Stimulated activated CD8-positive, alpha-beta memory T cell treated with anti-CD3 and anti-CD28 coated beads, Interleukin-15, amount 100 ng/mL, for 1 hour (primary cell): ENCODE measurements around the gene NEFH.
"Not testable (repeated sequence)": the region's sequence is repeated elsewhere in the genome, so short reads cannot be mapped to it uniquely, and the experiment has no call there.

Source experiments
- DNase-seq: peaks from one replicate; pipeline ENCODE4 v3.0.0-alpha.2; 2020; ENCODE audit warnings: low read depth

NEFH gene, protein sequence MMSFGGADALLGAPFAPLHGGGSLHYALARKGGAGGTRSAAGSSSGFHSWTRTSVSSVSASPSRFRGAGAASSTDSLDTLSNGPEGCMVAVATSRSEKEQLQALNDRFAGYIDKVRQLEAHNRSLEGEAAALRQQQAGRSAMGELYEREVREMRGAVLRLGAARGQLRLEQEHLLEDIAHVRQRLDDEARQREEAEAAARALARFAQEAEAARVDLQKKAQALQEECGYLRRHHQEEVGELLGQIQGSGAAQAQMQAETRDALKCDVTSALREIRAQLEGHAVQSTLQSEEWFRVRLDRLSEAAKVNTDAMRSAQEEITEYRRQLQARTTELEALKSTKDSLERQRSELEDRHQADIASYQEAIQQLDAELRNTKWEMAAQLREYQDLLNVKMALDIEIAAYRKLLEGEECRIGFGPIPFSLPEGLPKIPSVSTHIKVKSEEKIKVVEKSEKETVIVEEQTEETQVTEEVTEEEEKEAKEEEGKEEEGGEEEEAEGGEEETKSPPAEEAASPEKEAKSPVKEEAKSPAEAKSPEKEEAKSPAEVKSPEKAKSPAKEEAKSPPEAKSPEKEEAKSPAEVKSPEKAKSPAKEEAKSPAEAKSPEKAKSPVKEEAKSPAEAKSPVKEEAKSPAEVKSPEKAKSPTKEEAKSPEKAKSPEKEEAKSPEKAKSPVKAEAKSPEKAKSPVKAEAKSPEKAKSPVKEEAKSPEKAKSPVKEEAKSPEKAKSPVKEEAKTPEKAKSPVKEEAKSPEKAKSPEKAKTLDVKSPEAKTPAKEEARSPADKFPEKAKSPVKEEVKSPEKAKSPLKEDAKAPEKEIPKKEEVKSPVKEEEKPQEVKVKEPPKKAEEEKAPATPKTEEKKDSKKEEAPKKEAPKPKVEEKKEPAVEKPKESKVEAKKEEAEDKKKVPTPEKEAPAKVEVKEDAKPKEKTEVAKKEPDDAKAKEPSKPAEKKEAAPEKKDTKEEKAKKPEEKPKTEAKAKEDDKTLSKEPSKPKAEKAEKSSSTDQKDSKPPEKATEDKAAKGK

DNA sequence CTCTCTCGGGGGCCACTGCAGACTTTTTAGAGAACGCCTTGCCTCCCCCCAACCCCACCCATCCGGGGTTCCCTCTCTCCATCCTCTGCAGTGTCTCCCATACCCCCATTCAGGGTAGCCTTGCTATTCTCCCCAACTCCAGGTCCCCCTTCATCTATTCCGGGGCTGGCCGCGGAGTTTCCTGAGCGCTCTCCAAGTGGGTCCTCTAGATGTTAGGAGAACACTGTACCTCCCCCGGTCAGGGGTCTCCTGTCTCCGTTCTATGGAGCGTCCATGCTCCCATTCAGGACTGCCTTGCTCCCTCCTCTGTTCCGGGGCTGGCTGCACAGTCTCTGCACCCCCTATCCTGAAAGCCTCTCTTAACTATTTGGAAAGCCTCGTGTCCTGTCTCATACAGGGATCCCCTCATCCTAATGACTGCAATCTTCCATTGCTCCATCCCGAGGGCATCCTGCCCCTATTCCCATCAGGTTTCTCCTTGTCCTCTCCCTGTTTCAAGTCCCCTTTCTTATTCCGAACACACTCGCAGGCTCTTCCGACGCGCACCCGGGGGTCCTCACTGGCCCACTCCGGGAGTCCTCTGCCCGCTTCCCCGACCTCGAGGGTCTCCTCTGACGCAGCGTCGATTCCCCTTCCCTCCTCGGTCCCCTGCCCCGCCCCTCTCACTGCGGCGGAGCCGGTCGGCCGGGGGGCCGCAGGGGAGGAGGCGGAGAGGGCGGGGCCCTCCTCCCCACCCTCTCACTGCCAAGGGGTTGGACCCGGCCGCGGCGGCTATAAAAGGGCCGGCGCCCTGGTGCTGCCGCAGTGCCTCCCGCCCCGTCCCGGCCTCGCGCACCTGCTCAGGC is at the start of gene NEFH:
TSS of gene NEFH (plus strand) at position 802 of the 845 bp plus-strand sequence. CDS start 45 bp downstream, outside the sequence.
- DNase-seq = no peak

DNA sequence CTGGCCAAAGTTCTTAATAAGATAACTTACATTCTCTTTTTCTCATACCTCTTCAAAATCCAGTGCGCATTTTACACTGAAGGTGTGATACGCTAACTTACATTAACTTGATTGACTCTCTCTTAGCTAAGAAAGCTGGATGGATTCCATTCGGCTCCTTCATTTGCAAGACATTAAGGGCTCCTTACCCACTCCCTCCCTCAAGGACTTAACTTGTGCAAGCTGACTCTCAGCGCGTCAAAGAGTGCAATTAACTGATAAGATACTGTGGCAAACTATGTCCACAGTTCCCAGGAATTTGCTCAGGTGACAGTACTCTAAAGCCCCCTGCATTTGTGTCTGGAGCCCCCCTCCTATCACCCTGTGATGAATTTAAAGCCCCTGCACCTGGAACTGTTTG is 48.0 kb upstream of the NEFH start:
- no peak for DNase-seq

DNA sequence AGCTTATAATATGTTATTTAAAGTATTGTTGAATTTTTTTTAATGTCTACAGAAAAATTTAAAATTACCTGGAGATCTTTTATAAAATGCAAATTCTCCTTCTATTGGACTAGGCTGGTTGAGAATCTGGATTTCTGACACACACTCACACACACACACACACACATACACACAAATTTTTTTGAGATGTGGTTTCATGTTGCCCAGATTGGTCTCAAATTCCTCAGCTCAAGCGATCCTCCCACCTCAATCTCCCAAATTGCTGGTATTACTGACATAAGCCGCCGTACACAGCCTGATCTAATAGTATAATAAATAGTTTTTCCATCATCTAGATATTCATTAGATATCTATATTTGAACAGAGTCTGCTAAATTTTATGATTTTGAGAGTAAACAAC is 46.2 kb upstream of the NEFH start:
- no peak for DNase-seq

DNA sequence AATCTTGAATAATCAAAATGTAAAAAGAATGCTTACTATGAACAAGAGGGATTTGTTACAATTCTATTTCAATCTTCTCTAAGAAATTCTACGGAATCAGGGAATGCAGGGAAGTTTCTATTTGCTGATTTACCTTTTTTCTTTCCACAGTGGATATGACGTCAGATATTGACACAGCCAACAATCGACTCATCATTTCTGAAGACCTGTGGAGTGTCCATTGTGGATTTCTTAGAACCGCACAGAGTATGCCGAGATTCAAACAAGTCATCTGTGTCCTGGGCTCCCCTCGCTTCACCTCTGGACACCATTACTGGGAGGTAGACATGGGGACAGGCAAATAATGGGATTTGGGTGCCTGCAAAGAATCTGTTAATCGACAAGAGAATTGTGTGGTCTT is 45.7 kb upstream of the NEFH start:
- no peak for DNase-seq

DNA sequence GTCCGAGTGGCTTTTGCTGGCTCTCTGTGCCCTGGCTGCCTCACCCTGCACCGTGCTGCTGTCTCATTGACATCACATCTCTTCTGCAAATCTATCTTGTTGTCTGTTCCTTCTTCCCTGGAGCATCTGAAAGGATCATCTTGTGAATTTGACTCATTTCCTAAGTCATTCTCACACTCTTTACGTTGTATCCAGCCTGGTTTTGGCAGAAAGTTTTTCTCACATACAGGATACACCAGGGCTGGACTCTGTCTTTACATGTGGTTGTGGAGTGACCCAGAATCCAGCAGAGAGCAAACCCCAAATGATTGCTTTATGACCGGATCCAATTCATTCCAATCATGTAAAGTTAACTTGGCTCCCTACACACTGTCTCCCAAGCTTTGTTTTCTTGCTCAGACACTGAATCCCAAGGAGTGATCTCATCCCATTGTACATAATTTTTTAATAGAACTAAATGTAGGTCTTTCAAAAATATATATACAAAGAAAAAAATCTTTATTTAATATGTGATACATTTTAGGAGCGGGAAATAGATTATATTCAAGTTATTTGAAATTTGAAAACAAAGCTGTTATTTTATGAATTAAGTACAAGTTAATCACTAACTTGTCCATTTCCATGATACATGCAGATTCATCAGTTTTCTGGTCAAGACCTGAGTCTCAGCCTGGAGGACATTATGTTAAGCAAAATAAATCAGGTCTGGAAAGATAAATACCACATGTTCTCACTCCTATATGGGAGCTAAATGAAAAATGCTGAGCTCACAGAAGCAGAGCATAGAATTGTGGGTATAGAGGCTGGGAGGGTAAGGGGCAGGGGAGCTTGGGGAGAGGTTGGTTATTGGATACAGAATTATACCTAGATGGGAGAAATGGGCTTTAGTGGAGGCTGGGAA is 44.5 kb upstream of the NEFH start:
- no peak for DNase-seq

DNA sequence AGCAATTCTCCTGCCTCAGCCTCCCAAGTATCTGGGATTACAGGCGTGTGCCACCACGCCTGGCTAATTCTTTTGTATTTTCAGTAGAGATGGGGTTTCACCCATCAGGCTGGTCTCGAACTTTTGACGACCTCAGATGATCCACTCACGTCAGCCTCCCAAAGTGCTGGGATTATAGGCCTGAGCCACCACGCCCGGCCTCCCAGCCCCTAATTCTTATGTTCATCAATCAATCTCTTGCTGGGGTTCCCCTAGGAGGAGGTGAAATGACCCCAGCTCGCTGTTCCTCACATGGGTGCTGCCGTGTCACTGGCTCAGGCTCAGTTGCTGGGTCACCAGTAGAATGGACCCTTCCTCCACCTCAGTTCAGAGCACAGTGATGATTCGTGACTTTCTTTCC is 41.7 kb upstream of the NEFH start, which contains the start of gene RFPL1:
TSS of gene RFPL1 (plus strand) at position 301 of the 400 bp plus-strand sequence.
- not testable (repeated sequence) for DNase-seq

DNA sequence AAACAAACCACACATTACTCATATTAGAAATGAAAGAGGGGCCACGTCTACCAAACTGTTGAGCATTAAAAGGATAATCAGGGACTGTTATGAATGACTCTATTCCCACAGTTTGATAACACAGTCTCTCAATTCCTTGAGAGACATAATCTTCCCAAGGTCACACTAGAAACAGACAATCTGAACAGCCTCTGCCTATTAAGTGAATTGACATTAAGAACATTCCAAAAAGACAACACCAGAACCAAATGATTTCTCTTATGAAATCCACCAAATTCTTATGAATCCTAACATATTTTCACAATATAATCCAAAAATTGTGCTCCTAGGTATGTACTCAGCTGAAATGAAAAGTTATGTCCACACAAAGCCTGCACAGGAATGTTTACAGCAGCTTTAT is 37.0 kb upstream of the NEFH start:
- DNase-seq = no peak

DNA sequence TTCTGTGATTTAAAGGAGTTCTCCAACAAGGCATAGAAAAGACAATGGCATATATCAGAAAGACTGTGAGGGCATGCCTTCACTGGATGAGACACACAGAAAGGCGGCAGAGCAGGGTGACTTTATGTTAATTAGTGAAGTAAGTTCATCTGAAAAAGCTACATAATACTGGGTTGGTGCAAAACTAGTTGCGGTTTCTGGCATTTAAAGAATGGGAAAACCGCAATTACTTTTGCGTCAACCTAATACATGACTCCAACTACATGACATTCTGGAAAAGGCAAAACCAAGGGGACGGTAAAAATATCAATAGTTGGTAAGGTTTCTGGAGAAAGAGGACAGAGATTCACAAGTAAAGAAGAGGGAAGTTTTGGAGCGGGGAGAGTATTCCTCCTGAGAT is 36.6 kb upstream of the NEFH start:
- no peak for DNase-seq

DNA sequence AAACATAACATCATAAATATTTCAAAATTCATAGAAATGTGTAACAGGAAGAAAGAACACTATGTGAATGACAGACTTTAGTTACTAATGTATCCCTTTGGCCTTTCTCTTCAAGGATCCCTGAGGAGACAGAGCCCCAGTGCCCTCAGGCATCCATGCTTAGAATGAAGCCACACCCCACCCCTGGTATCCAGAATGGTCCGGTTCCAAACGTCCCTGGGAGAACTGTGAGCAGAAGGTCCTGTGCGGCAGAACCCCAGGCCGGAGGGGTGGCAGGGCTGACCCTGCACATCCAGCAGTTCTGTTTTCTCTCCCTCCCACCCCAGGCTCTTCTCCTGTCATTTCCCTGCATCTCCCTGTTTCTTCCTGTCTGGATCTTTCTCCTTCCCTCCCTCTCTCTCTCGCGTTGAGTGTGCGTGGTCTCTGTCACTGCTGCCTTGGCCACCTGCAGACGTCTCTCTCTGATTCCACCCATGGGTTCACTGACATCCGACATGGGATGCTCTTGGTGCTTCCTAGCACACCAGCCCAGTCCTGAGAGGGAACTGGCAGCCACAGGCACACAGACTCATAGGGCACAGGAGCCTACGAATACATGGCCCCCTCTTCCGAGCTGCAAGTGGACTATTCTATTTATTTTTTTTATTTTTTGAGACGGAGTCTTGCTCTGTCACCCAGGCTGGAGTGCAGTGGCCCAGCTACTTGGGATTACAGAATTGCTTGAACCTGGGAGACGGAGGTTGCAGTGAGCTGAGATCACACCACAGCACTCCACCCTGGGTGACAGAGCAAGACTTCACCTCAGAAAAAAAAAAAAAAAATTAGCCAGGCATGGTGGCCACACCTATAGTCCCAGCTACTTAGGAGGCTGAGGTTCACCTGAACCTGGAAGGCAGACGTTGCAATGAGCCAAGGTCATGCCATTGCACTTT is 35.9 kb upstream of the NEFH start:
- no peak for DNase-seq

DNA sequence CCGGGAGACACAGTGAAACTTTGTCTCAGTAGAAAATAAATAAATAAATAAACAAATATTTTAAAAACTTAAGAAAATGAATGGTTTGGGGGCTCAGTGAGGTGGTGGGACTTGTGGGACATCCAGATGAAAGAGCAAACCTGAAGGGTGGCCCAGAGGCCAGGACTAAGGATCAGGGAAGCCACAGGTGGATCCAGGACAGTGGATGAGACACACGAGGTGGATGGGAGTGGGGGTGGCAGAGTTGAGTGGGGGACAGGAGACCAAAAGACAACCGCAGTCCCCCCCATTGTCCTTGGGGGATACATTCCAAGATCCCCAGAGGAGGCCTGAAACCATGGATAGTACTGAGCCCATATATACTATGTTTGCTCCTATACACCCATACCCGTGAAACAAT is 34.5 kb upstream of the NEFH start:
- DNase-seq = no peak

DNA sequence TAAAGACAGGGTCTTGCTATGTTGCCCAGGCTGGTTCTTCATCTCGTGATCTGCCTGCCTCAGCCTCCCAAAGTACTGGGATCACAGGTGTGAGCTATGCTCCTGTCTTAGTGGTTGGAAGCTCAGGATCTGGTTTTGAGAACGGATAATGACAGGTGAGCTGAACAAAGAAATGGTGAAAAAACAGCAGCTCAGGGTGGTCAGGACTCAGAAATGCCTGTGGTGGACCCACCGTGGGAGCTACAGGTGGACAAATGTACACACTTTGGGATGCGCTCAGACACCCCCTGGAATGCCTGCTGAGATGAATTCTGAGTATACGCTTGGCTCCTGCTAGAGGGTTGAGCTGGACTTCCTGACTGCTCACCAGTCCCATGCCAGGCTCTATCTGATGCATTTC is 32.1 kb upstream of the NEFH start:
- DNase-seq = no peak

DNA sequence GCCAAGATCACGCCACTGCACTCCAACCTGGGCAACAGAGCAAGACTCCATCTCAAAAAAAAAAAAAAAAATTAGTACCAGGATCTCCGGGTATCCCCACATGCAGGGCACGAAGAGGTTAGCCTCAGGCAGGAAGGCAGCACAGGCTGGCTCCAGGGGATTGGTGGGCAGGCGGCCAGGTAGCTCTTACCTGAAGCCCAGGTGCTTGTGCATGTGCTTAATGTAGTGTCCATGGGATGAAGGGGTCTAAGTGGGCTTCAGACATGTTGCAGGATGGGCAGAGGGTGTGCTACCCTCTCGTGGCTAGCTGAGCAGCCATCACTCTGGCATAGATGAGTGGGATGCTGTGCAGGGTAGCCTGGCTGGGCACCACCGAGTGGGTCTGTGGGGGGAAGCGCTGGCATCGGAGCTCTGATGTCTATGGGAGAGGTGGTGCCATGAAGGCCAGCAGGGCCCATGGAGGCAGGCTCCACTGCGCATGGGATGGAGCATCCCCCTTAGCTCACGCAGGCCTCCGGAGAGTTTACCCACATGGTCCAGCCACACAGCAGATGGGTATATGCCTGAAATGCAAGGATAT is 30.6 kb upstream of the NEFH start:
- no peak for DNase-seq

DNA sequence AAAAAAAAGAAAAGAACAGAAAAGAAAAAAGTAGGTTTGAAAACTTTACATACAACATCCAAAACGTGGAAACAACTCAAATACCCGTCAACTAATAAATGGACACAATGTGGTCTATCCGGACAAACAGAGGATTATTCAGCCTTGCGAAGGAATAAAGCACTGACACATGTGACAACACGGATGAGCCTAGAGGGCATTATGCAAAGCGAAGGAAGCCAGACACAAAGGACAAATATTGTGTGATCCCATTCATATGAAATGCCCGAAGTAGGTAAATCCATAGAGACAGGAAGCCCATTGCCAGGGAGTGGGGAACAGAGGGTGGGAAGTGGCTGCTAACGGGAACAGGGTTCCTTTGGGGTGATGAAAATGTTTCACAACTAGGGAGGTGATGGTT is 29.8 kb upstream of the NEFH start:
- DNase-seq = no peak

DNA sequence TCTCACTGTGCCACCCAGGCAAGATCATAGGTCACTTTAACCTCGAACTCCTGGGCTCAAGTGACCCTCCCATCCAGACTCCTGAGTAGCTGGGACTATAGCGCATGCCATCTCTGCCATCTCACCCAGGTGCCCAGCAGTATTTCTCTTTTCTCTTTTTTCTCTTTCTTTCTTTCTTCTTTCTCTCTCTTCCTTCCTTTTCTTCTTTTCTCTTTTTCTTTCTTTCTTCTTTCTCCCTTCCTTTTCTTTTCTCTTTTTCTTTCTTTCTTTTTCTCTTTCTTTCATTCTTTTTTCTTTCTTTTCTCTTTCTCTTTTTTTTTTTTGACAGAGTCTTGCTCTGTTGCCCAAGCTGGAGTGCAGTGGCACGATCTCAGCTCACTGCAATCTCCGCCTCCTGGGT is 28.2 kb upstream of the NEFH start:
- DNase-seq = no peak

DNA sequence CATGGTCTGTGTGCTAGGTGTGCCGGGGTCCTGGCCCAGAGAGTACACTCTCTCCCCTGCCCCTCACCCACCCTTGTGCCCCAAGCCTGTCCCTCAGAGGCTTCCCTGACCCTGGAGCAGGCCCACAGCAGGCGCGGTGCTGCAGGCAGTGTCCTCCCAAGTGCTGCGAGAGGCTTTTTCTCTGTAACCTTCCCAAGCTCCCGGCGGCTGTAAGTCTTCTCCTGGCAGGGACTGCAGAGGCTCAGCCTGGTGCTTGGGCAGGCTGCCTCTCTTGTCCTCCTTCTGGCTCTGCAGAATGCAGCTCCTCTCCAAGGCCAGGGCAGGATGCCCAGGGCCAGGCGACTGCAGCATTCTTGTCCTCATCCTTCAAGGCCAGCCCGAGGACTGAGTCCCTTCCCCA is 25.7 kb upstream of the NEFH start:
- DNase-seq = no peak

DNA sequence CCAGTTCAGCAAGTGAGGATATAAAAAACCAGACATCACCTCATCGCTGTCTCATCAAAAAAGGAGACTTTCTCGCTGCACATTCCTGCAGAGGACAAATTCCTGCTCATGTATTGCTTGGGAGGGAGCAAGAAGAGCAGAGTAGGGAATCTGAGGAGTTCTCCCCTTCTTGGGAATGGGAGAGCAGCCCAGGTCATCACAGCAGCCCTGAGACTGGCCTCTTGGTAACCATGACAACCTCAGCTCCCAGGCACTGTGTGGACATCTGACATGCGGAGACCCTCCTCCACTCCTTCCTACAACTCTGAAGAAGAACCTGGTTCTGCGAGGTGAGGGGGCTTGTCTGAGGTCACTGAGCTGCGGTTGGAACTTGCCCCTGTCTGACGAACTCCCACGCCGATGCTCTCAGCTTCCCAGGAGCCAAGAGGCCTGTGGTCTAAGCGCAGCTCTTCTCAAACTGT is 23.8 kb upstream of the NEFH start:
- no peak for DNase-seq

DNA sequence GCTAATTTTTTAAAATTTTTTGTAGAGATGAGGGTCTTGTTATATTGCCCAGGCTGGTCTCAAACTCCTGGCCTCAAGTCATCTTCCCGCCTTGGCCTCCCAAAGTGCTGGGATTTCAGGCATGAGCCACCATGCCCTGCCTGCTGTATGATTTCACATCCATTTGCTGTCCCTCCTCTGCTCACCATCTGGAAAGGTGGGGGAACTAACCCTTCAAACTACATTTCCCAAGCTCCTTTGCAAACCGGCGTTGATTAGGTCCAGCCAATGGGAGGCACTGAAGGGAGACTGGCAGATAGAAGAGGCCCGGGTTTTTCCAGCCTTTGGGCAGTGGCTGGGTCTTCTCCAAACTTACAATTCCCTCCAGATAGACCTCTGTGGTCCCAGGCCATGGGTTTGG is 22.3 kb upstream of the NEFH start:
- DNase-seq = no peak

DNA sequence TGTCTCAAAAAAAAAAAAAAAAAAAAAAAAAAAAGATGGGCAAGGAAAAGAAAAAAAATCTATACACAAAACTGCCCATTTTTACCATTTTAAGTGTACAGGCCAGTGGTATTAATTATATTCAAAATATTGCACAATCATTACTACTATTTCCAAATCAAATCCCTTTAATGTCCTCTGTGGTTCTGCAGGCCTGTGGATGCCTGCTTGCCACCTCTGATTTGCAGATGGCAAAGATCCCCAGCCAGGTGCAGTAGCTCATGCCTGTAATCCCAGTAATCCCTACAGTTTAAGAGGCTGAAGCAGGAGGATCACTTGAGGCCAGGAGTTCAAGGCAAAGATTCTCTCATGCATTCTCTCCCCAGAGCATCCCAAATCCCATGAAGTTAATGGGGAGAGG is 21.5 kb upstream of the NEFH start:
- DNase-seq = no peak

DNA sequence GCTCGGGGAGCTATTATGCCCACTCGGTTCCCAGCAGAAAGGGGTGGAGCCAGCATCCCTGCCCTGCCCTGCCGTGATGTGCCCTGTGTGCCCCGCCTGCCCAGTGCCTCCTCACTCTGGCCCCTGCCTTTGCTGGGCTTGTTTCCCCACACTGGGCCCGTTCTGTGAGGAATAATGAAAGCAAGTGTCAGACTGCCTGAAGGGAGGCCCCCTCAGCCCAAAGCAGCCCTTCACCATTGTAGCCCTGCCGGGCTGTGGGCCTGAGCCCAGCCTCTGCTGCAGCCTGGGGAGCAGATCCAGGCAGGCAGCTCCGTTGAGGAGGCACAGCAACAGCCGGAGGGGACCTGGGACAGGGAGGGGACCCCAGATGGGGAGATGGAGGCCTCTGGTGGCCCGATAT is 20.2 kb upstream of the NEFH start:
- no peak for DNase-seq
